K562 (cell line): ENCODE results near the gene VPS4A. TPM values are rescaled to one million over a fixed set of nuclear protein-coding genes. Genes with fewer than 3 reads are reported as not detected.

ENCODE experiments used
- ATF1 ChIP-seq, 2 experiments: fragments of 450-650 bp in 1 of 2; IDR thresholded peaks; 2 replicates each; pipeline ENCODE4 v1.6.1; 2016; ENCODE audit warnings: missing compliant biosample characterization in 1 of 2, missing genetic modification characterization in 1 of 2
- ESRRB ChIP-seq: fragments of 250-450 bp; sonication (Bioruptor Pico); IDR thresholded peaks from 2 replicates; pipeline ENCODE4 v1.5.0; 2020; ENCODE audit warnings: mild to moderate bottlenecking, moderate library complexity, borderline replicate concordance
- HIVEP1 ChIP-seq: fragments of 250-450 bp; sonication (Bioruptor Pico); IDR thresholded peaks from 2 replicates; pipeline ENCODE4 v1.4.0; 2020; ENCODE audit warnings: mild to moderate bottlenecking
- HNRNPH1 ChIP-seq: fragments of 200-400 bp; formaldehyde crosslinking; optimal IDR thresholded peaks from 2 replicates; pipeline ENCODE3; 2017; ENCODE audit warnings: low read depth, mild to moderate bottlenecking, low read length, moderate library complexity
- HNRNPUL1 ChIP-seq: fragments of 200-400 bp; formaldehyde crosslinking; IDR thresholded peaks from 2 replicates; pipeline ENCODE4 v1.6.1; 2017; ENCODE audit warnings: low read length
- IFI16 ChIP-seq: fragments of 250-450 bp; sonication (Bioruptor Pico); IDR thresholded peaks from 2 replicates; pipeline ENCODE4 v2.1.2; 2022; ENCODE audit warnings: mild to moderate bottlenecking, inconsistent platforms
- LEF1 ChIP-seq: fragments of 450-650 bp; IDR thresholded peaks from 2 replicates; pipeline ENCODE4 v1.6.1; 2016; ENCODE audit warnings: mild to moderate bottlenecking
- MLLT1 ChIP-seq, 2 experiments: fragments of 450-650 bp; IDR thresholded peaks; 2 replicates each; pipeline ENCODE4 v1.6.1; 2016
- NKRF ChIP-seq: fragments of 450-650 bp; IDR thresholded peaks from 2 replicates; pipeline ENCODE4 v1.6.1; 2016; ENCODE audit warnings: borderline replicate concordance
- PHB2 ChIP-seq: fragments of 450-650 bp; IDR thresholded peaks from 2 replicates; pipeline ENCODE4 v1.6.1; 2017; ENCODE audit warnings: low read depth
- PPARD ChIP-seq: fragments of 250-450 bp; sonication (Bioruptor Pico); IDR thresholded peaks from 2 replicates; pipeline ENCODE4 v1.8.0; 2022; ENCODE audit warnings: inconsistent platforms, mild to moderate bottlenecking, moderate library complexity
- RBM34 ChIP-seq: fragments of 200-400 bp; formaldehyde crosslinking; IDR thresholded peaks from 2 replicates; pipeline ENCODE4 v1.6.1; 2018; ENCODE audit warnings: low read length, borderline replicate concordance; ENCODE audit not compliant: insufficient read depth
- SMARCA4 ChIP-seq: fragments of 450-650 bp; IDR thresholded peaks from 2 replicates; pipeline ENCODE4 v1.6.1; 2016
- SMARCC2 ChIP-seq: fragments of 450-650 bp; IDR thresholded peaks from 2 replicates; pipeline ENCODE4 v1.6.1; 2017; ENCODE audit warnings: antibody characterized with exemption, moderate library complexity, mild to moderate bottlenecking, low read depth
- SNIP1 ChIP-seq: fragments of 450-650 bp; IDR thresholded peaks from 2 replicates; pipeline ENCODE4 v1.7.1; 2017; ENCODE audit warnings: low read depth, mild to moderate bottlenecking
- SREBF2 ChIP-seq: sonication (generic); formaldehyde crosslinking; IDR thresholded peaks from 2 replicates; pipeline ENCODE4 v1.4.0; 2020; ENCODE audit warnings: mild to moderate bottlenecking, missing genetic modification reagents
- STAT5A ChIP-seq: IDR thresholded peaks from 2 replicates; pipeline ENCODE4 v1.6.1; 2012; ENCODE audit warnings: low read length, inconsistent platforms, borderline replicate concordance
- TAF7 ChIP-seq: fragments of 450-650 bp; IDR thresholded peaks from 2 replicates; pipeline ENCODE4 v1.6.1; 2016; ENCODE audit warnings: missing genetic modification characterization, missing compliant biosample characterization
- TEAD4 ChIP-seq, 2 experiments: sonication (generic) in 1 of 2; formaldehyde crosslinking in 1 of 2; IDR thresholded peaks; 2 replicates each; pipeline versions ENCODE4 v1.6.1 to v1.8.0; 2012 to 2022; ENCODE audit warnings: borderline replicate concordance in 1 of 2, inconsistent platforms in 1 of 2, low read length in 1 of 2, mild to moderate bottlenecking in 1 of 2, missing genetic modification reagents in 1 of 2
- ZBED1 ChIP-seq: IDR thresholded peaks from 2 replicates; pipeline ENCODE4 v1.6.1; 2014
- ZHX1 ChIP-seq: fragments of 150-350 bp; conservative IDR thresholded peaks from 2 replicates; pipeline ENCODE4 v1.6.1; 2014; ENCODE audit warnings: low read length
- ZNF197 ChIP-seq: fragments of 200-800 bp; sonication (Bioruptor generic); IDR thresholded peaks from 2 replicates; pipeline ENCODE4 v1.6.1; 2016; ENCODE audit warnings: low read depth, missing genetic modification characterization, missing compliant biosample characterization
- ZNF224 ChIP-seq: sonication (generic); formaldehyde crosslinking; IDR thresholded peaks from 2 replicates; pipeline ENCODE4 v1.8.0; 2022; ENCODE audit warnings: mild to moderate bottlenecking, missing genetic modification reagents
- ZNF253 ChIP-seq: fragments of 250-450 bp; sonication (Bioruptor Pico); conservative IDR thresholded peaks from 2 replicates; pipeline ENCODE4 v1.6.1; 2021; ENCODE audit warnings: mild to moderate bottlenecking
- ZNF41 ChIP-seq: fragments of 250-450 bp; sonication (Bioruptor Pico); conservative IDR thresholded peaks from 2 replicates; pipeline ENCODE4 v1.4.0; 2020; ENCODE audit warnings: mild to moderate bottlenecking
- polyA plus RNA-seq, 8 experiments: library from polyadenylated mRNA; depleted of rRNA in 4 of 8; stranded (reverse) in 5 of 8; unstranded in 3 of 8; fragments of >200 nt; fragmentation: Nextera tagmentation in 2 of 8; fragmentation: Illumina TruSeq in 1 of 8; extraction: Ambion mirVana in 2 of 8; extraction: Trizol in 1 of 8; gene quantifications; 2 replicates each; pipeline versions ENCODE4 v1.2.1 to v1.2.3, GENCODE V29; 2011 to 2014; ENCODE audit warnings: inconsistent platforms in 1 of 8, missing spikeins in 1 of 8
- total RNA-seq, 7 experiments: library from RNA; depleted of rRNA in 6 of 7; stranded (reverse); fragments of >200 nt in 6 of 7; fragmentation: Illumina TruSeq in 2 of 7; extraction: Trizol in 2 of 7; gene quantifications; 2 replicates each; pipeline versions ENCODE4 v1.2.1 to v1.2.3, GENCODE V29; 2011 to 2021; ENCODE audit warnings: low replicate concordance in 1 of 7

VPS4A gene
- total and polyA plus RNA-seq, 9 of the 15 experiments (the other 6 are each of a cell fraction or from before 2014, with no cell fraction given), result 7.6 to 45.4 (median 29.9) TPM

GRCh38 chr16:69330286-69331109 is 19.3 kb downstream of the VPS4A start, which contains the start of gene PDF (continued):
- TF ChIP-seq PPARD (CRISPR knock-in tag) (no peak), ZNF197 (no peak), IFI16 (CRISPR knock-in tag) (no peak), HNRNPUL1 (no peak), ZNF253 (no peak), ATF1 (CRISPR knock-in tag; IDR thresholded peaks at IDR 0.05) (no peak), ATF1 (tag; IDR thresholded peaks at IDR 0.05) (peak; percentile 58), MLLT1 (IDR thresholded peaks at IDR 0.05) (no peak), PHB2 (no peak), ZBED1 (0 out of 2 replicates have a peak, but pooled peaks have one; percentile 53), SNIP1 (no peak), SREBF2 (no peak), TAF7 (tag) (no peak), HNRNPH1 (no peak), STAT5A (no peak), NKRF (no peak), SMARCA4 (no peak), TEAD4 (IDR thresholded peaks at IDR 0.05; ENCODE audit: low read length) (no peak), TEAD4 (CRISPR knock-in tag; IDR thresholded peaks at IDR 0.05; ENCODE audit: borderline replicate concordance) (no peak), LEF1 (no peak), ZNF224 (no peak), ZHX1 (no peak), HIVEP1 (CRISPR knock-in tag) (no peak), ESRRB (CRISPR knock-in tag) (no peak), SMARCC2 (no peak), ZNF41 (CRISPR knock-in tag) (no peak), RBM34 (0 out of 2 replicates have a peak, but pooled peaks have one; percentile 38)
